ENCODE data around the gene NEK3. TPM values are rescaled to one million over a fixed set of nuclear protein-coding genes. Genes with fewer than 3 reads are reported as not detected.
A peak's percentile ranks its signal among the peaks of the same experiment; 100 is the strongest.
"Not testable (repeated sequence)": the region's sequence is repeated elsewhere in the genome, so short reads cannot be mapped to it uniquely, and the experiment has no call there.

Gene NEK3
- polyA plus RNA-seq, 6 donors from 2014 or later, result 2.5 to 5.7 (median 3.8) TPM

GRCh38 chr13:52127783-52128702 is 31.4 kb downstream of the NEK3 start:
- ATAC-seq (ENCODE audit: low read depth in 2 of 2), result peak; percentile 65 to 71
- peaks cover 19 to 25% of the 10 kb centered on the region in 2 donors for H3K36me3 Mint-ChIP-seq
- peak overlapping the region in 1 of 6 donors; percentile 59 for H3K27ac Mint-ChIP-seq
- peaks cover 11 to 30% (median 20%) of the 10 kb centered on the region in 3 donors for H3K27me3 Mint-ChIP-seq
- H3K4me3 Mint-ChIP-seq, result peak overlapping the region; percentile 80 to 96 (median 86)
- peak; percentile 51 for DNase-seq
- peaks cover 10 to 14% (median 12%) of the 10 kb centered on the region in 3 donors for H3K4me1 Mint-ChIP-seq
- no peaks in the 10 kb centered on the region for H3K9me3 Mint-ChIP-seq

GRCh38 chr13:52127378-52127777 is 32.0 kb downstream of the NEK3 start:
- ATAC-seq (ENCODE audit: low read depth in 2 of 2), result no peak
- H3K27me3 Mint-ChIP-seq, result peaks cover 11 to 30% (median 20%) of the 10 kb centered on the region in 3 donors
- peak overlapping the region in 4 of 8 donors; percentile 29 to 96 (median 82) for H3K4me3 Mint-ChIP-seq

GRCh38 chr13:52125547-52125946 is 33.9 kb downstream of the NEK3 start:
- no peaks in the 10 kb centered on the region for H3K9me3 Mint-ChIP-seq
- ATAC-seq (ENCODE audit: low read depth in 2 of 2), result no peak
- no peak overlapping the region for H3K4me3 Mint-ChIP-seq
- H3K4me1 Mint-ChIP-seq, result peaks cover 10 to 14% (median 12%) of the 10 kb centered on the region in 3 donors
- H3K27ac Mint-ChIP-seq, result no peak overlapping the region
- peaks cover 16 to 30% (median 20%) of the 10 kb centered on the region in 3 donors for H3K27me3 Mint-ChIP-seq
- no peaks in the 10 kb centered on the region for H3K36me3 Mint-ChIP-seq
- no peak for DNase-seq

More at GRCh38 chr13:52127378-52127777, 32.0 kb downstream of the NEK3 start:
- Mint-ChIP-seq H3K27ac (no peak overlapping the region), H3K4me1 (peaks cover 10 to 14% (median 12%) of the 10 kb centered on the region in 3 donors), H3K36me3 (peaks cover 14 to 18% of the 10 kb centered on the region in 2 donors), H3K9me3 (no peaks in the 10 kb centered on the region)
- no peak for DNase-seq

- DNase-seq (no peak), ATAC-seq (ENCODE audit: low read depth in 2 of 2) (no peak)
- Mint-ChIP-seq H3K4me1 (no peaks in the 10 kb centered on the region), H3K27ac (no peak overlapping the region), H3K36me3 (no peaks in the 10 kb centered on the region), H3K27me3 (peaks cover 0 to 18% (median 13%) of the 10 kb centered on the region in 3 donors), H3K9me3 (no peaks in the 10 kb centered on the region), H3K4me3 (no peak overlapping the region)
Observed at GRCh38 chr13:52118595-52118994, 40.8 kb downstream of the NEK3 start.

DNA sequence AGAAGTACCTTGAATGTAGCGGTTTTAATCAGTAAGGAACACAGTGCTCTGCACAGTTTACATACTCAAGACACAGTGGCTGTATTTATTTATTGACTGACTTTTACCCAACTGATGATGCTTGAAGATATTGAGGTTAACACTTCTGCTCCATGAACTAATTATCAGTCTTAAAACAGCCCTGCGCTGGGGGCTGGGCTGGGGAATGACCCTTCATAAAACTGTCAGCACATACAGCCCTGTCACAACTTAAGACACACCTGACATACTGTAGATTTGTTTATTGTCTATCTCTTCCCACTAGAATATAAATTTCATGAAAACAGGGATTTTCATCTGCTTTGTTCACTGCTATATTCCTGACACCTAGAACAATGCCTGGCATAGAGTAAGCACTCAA is 41.3 kb downstream of the NEK3 start:
- H3K4me3 Mint-ChIP-seq, result no peak overlapping the region
- no peaks in the 10 kb centered on the region for H3K4me1 Mint-ChIP-seq
- peaks cover 0 to 18% (median 15%) of the 10 kb centered on the region in 3 donors for H3K27me3 Mint-ChIP-seq
- H3K9me3 Mint-ChIP-seq, result no peaks in the 10 kb centered on the region
- ATAC-seq (ENCODE audit: low read depth in 2 of 2), result no peak
- no peak for DNase-seq
- H3K27ac Mint-ChIP-seq, result no peak overlapping the region
- no peaks in the 10 kb centered on the region for H3K36me3 Mint-ChIP-seq

- H3K4me3 Mint-ChIP-seq, result no peak overlapping the region
- no peaks in the 10 kb centered on the region for H3K36me3 Mint-ChIP-seq
Observed at GRCh38 chr13:52112591-52112990, 46.8 kb downstream of the NEK3 start.

GRCh38 chr13:52109116-52109670 is 50.2 kb downstream of the NEK3 start:
- H3K9me3 Mint-ChIP-seq, result peaks cover 0 to 6% (median 0%) of the 10 kb centered on the region in 7 donors
- H3K4me3 Mint-ChIP-seq, result no peak overlapping the region
- DNase-seq (no peak), ATAC-seq (ENCODE audit: low read depth in 2 of 2) (no peak)
- peak overlapping the region in 1 of 6 donors; percentile 0 for H3K27ac Mint-ChIP-seq
- H3K27me3 Mint-ChIP-seq, result peaks cover 10 to 22% (median 22%) of the 10 kb centered on the region in 3 donors
- H3K4me1 Mint-ChIP-seq, result no peaks in the 10 kb centered on the region
- H3K36me3 Mint-ChIP-seq, result no peaks in the 10 kb centered on the region

More at GRCh38 chr13:52112591-52112990, 46.8 kb downstream of the NEK3 start:
- ATAC-seq (ENCODE audit: low read depth in 2 of 2), result no peak
- no peak for DNase-seq
- no peak overlapping the region for H3K27ac Mint-ChIP-seq
- H3K27me3 Mint-ChIP-seq, result peaks cover 16 to 28% (median 16%) of the 10 kb centered on the region in 3 donors
- peaks cover 0 to 6% (median 0%) of the 10 kb centered on the region in 7 donors for H3K9me3 Mint-ChIP-seq
- H3K4me1 Mint-ChIP-seq, result no peaks in the 10 kb centered on the region

- Mint-ChIP-seq H3K4me1 (no peaks in the 10 kb centered on the region), H3K27me3 (peaks cover 3 to 20% (median 17%) of the 10 kb centered on the region in 3 donors), H3K27ac (peak overlapping the region in 1 of 6 donors; percentile 9), H3K9me3 (peaks cover 0 to 6% (median 0%) of the 10 kb centered on the region in 7 donors), H3K4me3 (no peak overlapping the region), H3K36me3 (no peaks in the 10 kb centered on the region)
- no peak for ATAC-seq (ENCODE audit: low read depth in 2 of 2)
- no peak for DNase-seq
Observed at GRCh38 chr13:52105841-52106240, 53.6 kb downstream of the NEK3 start.

DNA sequence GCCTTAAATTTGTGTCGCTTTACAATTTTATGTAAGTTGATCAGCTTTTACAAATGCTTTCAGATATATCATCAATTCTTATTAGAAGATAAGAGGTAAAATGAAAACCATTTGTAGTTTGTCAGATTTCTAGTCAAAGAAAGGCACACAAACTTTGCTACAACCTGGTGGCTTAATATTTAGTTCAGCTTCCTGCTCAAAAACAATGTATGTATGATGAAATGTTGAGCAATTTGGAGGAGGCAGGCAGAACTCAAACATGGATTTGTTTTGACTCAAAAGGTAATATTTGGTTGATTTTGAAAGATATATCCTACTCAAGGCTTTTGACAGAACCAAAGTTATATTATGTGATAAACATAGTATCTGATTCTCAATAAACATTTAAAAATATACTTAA is 54.8 kb downstream of the NEK3 start:
- peaks cover 0 to 4% (median 0%) of the 10 kb centered on the region in 7 donors for H3K9me3 Mint-ChIP-seq
- peaks cover 3 to 14% (median 8%) of the 10 kb centered on the region in 3 donors for H3K27me3 Mint-ChIP-seq
- no peak overlapping the region for H3K27ac Mint-ChIP-seq
- ATAC-seq (ENCODE audit: low read depth in 2 of 2) (no peak), DNase-seq (no peak)
- no peaks in the 10 kb centered on the region for H3K36me3 Mint-ChIP-seq
- no peaks in the 10 kb centered on the region for H3K4me1 Mint-ChIP-seq
- H3K4me3 Mint-ChIP-seq, result no peak overlapping the region

- DNase-seq (no peak), ATAC-seq (ENCODE audit: low read depth in 2 of 2) (no peak)
- Mint-ChIP-seq H3K27ac (no peak overlapping the region), H3K4me1 (no peaks in the 10 kb centered on the region), H3K36me3 (no peaks in the 10 kb centered on the region), H3K4me3 (no peak overlapping the region), H3K27me3 (peaks cover 0 to 6% (median 0%) of the 10 kb centered on the region in 3 donors), H3K9me3 (no peaks in the 10 kb centered on the region)
Observed at GRCh38 chr13:52103386-52103785, 56.0 kb downstream of the NEK3 start.

GRCh38 chr13:52102423-52102822 is 57.0 kb downstream of the NEK3 start:
- not testable (repeated sequence) for H3K9me3 Mint-ChIP-seq; DNase-seq; H3K27me3 Mint-ChIP-seq; H3K4me1 Mint-ChIP-seq; H3K27ac Mint-ChIP-seq; ATAC-seq (ENCODE audit: low read depth in 2 of 2); H3K4me3 Mint-ChIP-seq; H3K36me3 Mint-ChIP-seq

DNA sequence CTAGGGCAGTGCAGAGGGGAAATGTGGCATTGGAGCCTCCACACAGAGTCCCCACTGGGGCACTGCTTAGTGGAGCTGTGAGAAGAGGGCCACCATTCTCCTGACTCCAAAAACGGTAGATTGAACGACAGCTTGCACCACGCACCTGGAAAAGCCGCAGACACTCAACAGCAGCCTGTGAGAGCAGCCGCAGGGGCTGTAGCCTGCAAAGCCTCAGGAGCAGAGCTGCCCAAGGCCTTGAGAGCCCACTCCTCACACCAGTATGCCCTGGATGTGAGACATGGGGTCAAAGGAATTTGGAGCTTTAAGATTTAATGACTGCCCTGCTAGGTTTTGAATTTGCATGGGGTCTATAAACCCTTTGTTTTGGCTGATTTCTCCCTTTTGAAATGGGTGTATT is 62.2 kb downstream of the NEK3 start:
- H3K4me1 Mint-ChIP-seq, result no peaks in the 10 kb centered on the region
- ATAC-seq (ENCODE audit: low read depth in 2 of 2) (no peak), DNase-seq (no peak)
- H3K27ac Mint-ChIP-seq, result no peak overlapping the region
- no peaks in the 10 kb centered on the region for H3K36me3 Mint-ChIP-seq
- peaks cover 0 to 4% (median 0%) of the 10 kb centered on the region in 7 donors for H3K9me3 Mint-ChIP-seq
- H3K27me3 Mint-ChIP-seq, result peaks cover 0 to 9% (median 7%) of the 10 kb centered on the region in 3 donors
- H3K4me3 Mint-ChIP-seq, result no peak overlapping the region

- ATAC-seq (ENCODE audit: low read depth in 2 of 2), result no peak
- DNase-seq, result no peak
Observed at GRCh38 chr13:52096748-52097147, 62.6 kb downstream of the NEK3 start.

More at GRCh38 chr13:52096748-52097147, 62.6 kb downstream of the NEK3 start:
- H3K27me3 Mint-ChIP-seq, result peaks cover 0 to 9% (median 7%) of the 10 kb centered on the region in 3 donors
- peaks cover 0 to 4% (median 0%) of the 10 kb centered on the region in 7 donors for H3K9me3 Mint-ChIP-seq
- H3K4me1 Mint-ChIP-seq, result no peaks in the 10 kb centered on the region
- no peaks in the 10 kb centered on the region for H3K36me3 Mint-ChIP-seq
- no peak overlapping the region for H3K4me3 Mint-ChIP-seq
- H3K27ac Mint-ChIP-seq, result no peak overlapping the region

Measured in naive B cell (primary cell).